Dendritic cell treated with granulocyte-macrophage colony-stimulating factor and Interleukin-4, amounts not matched to agents 40 ng/mL and 50 ng/mL, for 4 days (primary cell): ENCODE data around the gene SRBD1.

Source experiments
- H3K27ac Mint-ChIP-seq: one replicate; pipeline ENCODE4 v1.8.0; 2022; ENCODE audit warnings: mild to moderate bottlenecking, mixed read lengths
- H3K27me3 Mint-ChIP-seq: one replicate; pipeline ENCODE4 v1.8.0; 2022; ENCODE audit warnings: mild to moderate bottlenecking, mixed read lengths
- H3K36me3 Mint-ChIP-seq: one replicate; pipeline ENCODE4 v1.8.0; 2022; ENCODE audit warnings: low read depth, mixed read lengths
- H3K4me1 Mint-ChIP-seq: one replicate; pipeline ENCODE4 v1.8.0; 2022; ENCODE audit warnings: low read depth, mixed read lengths
- H3K4me3 Mint-ChIP-seq: one replicate; pipeline ENCODE4 v1.8.0; 2022; ENCODE audit warnings: mild to moderate bottlenecking, moderate library complexity, mixed read lengths
- H3K9me3 Mint-ChIP-seq: one replicate; pipeline ENCODE4 v1.8.0; 2022; ENCODE audit warnings: mixed read lengths
- intact Hi-C: fragments of 100-400 bp; cut with micrococcal nuclease; formaldehyde crosslinking; loops from one replicate; pipeline ENCODE4 v1.15.0; 2022

The SRBD1 gene

DNA sequence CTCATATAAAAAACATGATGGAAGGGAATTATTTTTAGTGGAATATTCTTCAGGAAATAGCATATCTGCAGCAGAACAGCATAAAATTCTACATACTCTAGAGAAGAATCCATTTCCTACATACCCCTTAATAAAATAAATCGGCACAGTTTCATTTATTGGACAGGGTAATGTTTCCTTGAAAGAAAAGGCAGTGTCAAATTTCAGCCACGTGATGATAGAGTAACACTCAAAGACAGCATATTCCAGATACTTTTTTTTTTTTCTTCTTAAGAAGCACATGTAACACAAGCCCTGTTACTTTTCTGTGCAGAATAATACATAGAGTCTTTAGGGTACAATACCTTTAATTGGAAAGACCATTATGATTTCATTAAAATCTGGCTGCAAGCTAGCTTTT lies 204.4 kb downstream of the SRBD1 start:
- H3K9me3 Mint-ChIP-seq = no peaks in the 10 kb centered on the region
- H3K36me3 Mint-ChIP-seq = peaks cover 16% of the 10 kb centered on the region
- no peak overlapping the region for H3K4me3 Mint-ChIP-seq
- intact Hi-C loops = no loop called here
- H3K4me1 Mint-ChIP-seq = no peaks in the 10 kb centered on the region
- H3K27me3 Mint-ChIP-seq = no peaks in the 10 kb centered on the region
- H3K27ac Mint-ChIP-seq = no peak overlapping the region

DNA sequence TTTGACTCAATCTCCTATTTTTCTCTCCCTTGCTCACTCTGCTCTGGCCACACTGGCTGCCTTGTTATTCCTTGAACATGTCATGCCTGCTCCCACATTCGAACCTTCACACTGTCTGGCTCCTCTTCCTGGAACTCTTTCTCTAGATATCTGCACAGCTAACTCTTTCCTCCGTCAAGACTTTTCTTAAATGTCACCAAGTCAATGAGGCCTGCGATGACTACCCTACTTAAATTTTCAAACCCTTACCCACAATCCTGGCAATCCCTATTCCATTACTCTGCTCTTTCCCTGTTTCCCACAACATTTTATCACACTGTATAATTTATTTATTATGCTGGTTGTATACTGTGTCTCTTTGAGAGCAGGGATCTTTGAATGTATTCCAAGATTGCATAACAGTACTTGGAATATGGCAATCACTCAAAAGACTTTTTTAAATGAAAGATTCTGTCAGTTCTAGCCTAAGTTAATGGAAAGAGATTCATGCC lies 206.2 kb downstream of the SRBD1 start:
- no peaks in the 10 kb centered on the region for H3K4me1 Mint-ChIP-seq
- intact Hi-C loops = no loop called here
- H3K4me3 Mint-ChIP-seq = no peak overlapping the region
- H3K9me3 Mint-ChIP-seq = no peaks in the 10 kb centered on the region
- H3K27ac Mint-ChIP-seq = no peak overlapping the region
- H3K36me3 Mint-ChIP-seq = no peaks in the 10 kb centered on the region
- H3K27me3 Mint-ChIP-seq = no peaks in the 10 kb centered on the region

DNA sequence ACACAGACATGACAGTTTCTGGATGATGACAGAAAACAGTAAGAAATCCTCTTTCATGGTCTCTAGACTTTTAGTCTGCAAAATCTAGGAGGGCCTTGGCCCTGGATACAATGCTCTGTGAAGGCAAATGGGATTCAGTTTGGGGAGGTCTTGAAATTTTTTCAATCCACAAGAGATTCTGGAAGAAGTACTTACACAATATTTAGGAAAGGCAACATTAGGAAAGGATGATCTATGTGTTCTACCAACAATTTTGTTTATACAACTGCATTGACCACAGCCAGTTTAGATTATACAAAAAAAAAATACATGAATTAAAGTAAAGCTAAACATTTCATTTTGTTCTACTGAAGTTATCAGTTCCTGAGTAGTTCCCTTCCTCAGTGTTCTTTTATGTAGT lies 208.0 kb downstream of the SRBD1 start:
- H3K27me3 Mint-ChIP-seq = no peaks in the 10 kb centered on the region
- no peaks in the 10 kb centered on the region for H3K36me3 Mint-ChIP-seq
- H3K9me3 Mint-ChIP-seq = no peaks in the 10 kb centered on the region
- H3K4me1 Mint-ChIP-seq = no peaks in the 10 kb centered on the region
- intact Hi-C loops = no loop called here
- H3K4me3 Mint-ChIP-seq = no peak overlapping the region
- no peak overlapping the region for H3K27ac Mint-ChIP-seq

DNA sequence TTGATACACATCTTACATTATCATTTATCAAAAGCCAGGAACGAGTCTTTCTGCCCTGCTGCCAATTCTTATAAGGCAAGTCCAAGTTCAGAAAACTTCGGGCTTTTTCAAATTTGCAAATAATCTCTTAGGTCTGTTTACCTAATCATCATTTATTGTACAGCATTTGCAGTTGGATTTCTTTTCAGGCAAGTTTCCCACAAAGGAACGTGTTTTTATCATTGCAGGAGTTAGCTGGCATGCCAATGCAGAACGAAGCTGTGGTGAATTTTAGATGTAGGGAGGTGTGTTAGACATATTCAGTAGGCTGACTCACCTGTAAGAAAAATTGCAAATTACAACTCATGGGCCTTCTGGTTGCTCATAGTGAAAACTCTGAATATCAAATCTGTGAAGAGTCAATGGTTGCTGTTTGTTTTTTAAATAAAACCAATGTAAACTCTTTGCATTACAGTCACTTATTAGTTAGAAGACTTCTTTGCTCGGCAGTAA lies 209.6 kb downstream of the SRBD1 start:
- intact Hi-C loops = no loop called here
- H3K27ac Mint-ChIP-seq = no peak overlapping the region
- no peak overlapping the region for H3K4me3 Mint-ChIP-seq
- H3K9me3 Mint-ChIP-seq = no peaks in the 10 kb centered on the region
- H3K27me3 Mint-ChIP-seq = no peaks in the 10 kb centered on the region
- H3K36me3 Mint-ChIP-seq = no peaks in the 10 kb centered on the region
- H3K4me1 Mint-ChIP-seq = no peaks in the 10 kb centered on the region

DNA sequence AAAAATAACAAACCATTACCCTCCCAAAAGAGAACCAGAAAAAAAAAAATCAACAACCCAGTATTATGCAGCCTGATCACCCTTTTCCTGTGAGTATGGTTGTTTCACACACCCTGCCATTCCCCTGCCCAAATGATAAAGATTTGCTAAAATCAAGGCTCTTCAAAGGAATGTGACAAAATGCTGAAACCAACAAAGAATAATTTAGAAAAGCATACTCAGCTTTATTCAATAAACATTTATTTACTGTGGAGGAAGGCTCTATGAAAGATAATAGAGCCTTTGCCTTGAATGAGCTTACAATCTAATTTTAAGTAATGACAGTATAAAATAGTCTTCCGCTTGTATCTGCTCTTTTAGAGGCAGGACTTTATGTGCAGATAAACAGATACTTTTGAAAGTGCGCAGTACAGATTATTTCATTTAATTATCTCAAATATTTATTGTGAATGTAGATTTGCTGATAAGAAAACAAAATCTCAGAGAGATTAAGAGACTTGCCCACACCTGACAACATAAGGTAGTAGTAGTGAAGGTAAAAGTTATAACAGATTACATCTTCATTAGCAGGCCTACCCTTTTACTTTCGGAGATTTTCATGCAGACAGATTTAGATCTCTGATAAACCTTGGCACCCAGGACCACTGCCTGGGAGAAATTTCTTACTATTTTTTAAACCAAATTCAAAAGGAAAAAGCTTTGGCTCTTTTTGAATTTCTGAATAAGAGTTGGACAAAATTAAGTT lies 211.9 kb downstream of the SRBD1 start:
- Mint-ChIP-seq H3K27me3 (no peaks in the 10 kb centered on the region), H3K4me3 (no peak overlapping the region), H3K4me1 (no peaks in the 10 kb centered on the region), H3K9me3 (no peaks in the 10 kb centered on the region), H3K36me3 (no peaks in the 10 kb centered on the region), H3K27ac (no peak overlapping the region)
- intact Hi-C loops = no loop called here

DNA sequence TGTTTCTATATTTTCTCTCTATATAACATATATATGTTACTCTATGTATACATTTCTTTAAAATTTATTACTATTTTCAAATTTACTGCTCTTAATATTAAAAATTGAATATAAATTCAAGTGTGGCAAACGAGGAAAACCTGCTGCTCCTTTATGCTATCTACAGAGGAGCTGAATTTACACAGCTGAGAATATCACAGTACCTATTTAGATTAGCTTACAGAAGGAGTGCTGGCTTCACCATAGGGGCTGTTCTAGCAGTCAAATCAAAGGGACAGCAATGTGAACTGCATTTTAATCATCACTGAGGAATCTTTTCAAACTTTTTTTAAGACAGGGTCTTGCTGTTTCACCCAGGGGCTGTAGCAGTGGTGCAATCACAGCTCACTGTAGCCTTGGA lies 213.8 kb downstream of the SRBD1 start:
- Mint-ChIP-seq H3K4me1 (no peaks in the 10 kb centered on the region), H3K27me3 (no peaks in the 10 kb centered on the region), H3K4me3 (no peak overlapping the region), H3K27ac (no peak overlapping the region), H3K36me3 (peaks cover 10% of the 10 kb centered on the region), H3K9me3 (no peaks in the 10 kb centered on the region)
- intact Hi-C loops = no loop called here

DNA sequence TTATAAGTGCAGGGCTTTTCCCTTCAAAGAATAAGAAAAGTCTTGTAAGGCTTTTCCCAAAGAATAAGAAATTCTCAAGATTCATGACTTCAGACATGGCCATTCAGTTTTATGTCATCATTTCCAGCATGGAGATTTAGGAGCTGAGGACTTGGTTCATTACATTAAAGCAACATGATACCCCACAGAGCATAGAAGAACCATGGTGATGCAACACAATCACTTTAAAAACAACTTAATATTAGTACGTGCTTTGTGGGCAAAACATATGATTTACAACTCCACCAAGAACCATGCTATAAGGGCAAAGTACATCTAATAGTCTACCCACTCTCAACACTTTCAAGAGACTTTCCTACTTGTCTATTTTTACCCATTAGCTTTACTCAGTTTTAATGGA lies 214.4 kb downstream of the SRBD1 start:
- intact Hi-C loops = no loop called here
- H3K27ac Mint-ChIP-seq = no peak overlapping the region
- no peaks in the 10 kb centered on the region for H3K9me3 Mint-ChIP-seq
- H3K4me3 Mint-ChIP-seq = no peak overlapping the region
- H3K36me3 Mint-ChIP-seq = peaks cover 12% of the 10 kb centered on the region
- no peaks in the 10 kb centered on the region for H3K4me1 Mint-ChIP-seq
- no peaks in the 10 kb centered on the region for H3K27me3 Mint-ChIP-seq

DNA sequence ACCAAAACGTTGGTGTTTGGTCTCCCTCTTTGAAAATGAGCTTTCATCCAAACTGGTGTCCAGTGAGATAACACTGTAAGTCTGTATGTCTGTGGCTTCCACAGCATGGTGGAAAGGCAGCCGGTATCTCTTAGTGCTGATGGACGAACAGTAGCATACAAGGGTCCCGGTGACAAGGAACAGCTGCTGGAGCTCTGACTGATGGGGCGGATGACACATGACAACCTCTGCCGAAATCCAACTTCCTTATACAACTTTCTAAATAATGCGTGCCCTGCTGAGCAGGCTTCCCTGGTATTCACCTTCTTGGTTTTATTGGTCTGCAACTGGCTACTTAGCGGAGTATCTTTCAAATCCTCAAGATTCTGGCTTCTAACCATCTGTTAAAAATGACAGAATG lies 216.2 kb downstream of the SRBD1 start:
- no peak overlapping the region for H3K4me3 Mint-ChIP-seq
- H3K36me3 Mint-ChIP-seq = peaks cover 21% of the 10 kb centered on the region
- no peak overlapping the region for H3K27ac Mint-ChIP-seq
- H3K27me3 Mint-ChIP-seq = no peaks in the 10 kb centered on the region
- H3K9me3 Mint-ChIP-seq = no peaks in the 10 kb centered on the region
- intact Hi-C loops = no loop called here
- H3K4me1 Mint-ChIP-seq = no peaks in the 10 kb centered on the region

DNA sequence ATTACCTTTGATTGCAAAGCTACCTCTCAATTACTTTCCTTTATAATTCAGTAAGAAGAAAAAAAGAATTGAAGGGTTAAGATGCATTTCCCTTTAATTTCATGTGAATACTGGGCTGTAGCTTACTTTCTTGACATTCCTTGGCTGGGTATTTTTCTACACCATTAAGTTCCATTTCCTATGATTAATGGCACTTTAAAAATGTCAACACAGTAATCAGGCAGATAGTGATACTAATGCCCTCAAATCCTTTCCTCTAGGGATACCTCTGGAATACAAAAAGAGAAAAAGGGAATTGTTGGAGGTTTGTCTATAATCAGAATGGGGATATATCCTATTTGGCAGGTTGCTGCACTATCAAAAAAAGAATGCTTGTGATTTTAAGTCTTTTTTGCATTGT lies 216.9 kb downstream of the SRBD1 start:
- Mint-ChIP-seq H3K4me3 (no peak overlapping the region), H3K27me3 (no peaks in the 10 kb centered on the region), H3K36me3 (peaks cover 23% of the 10 kb centered on the region), H3K4me1 (no peaks in the 10 kb centered on the region), H3K9me3 (no peaks in the 10 kb centered on the region), H3K27ac (no peak overlapping the region)
- intact Hi-C loops = no loop called here

DNA sequence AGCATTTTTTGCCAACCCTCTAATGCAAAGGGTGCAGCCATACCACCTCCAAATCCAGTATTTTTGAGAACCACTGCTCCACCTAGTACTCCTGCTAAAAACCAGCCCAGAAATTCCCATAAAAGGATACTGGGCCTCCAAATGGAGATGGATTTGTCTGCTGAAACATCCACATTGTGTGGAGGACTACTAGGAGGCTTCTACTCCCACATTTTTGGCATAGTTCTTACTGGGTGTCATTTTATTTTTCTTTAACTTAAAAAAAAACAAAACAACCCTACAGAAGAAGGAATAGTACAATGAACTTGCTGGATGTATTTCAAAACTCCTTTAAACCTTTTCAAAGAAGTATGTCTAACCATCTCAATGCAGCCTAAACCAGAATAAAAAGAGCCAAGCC lies 219.2 kb downstream of the SRBD1 start:
- Mint-ChIP-seq H3K4me1 (no peaks in the 10 kb centered on the region), H3K9me3 (no peaks in the 10 kb centered on the region), H3K4me3 (no peak overlapping the region), H3K27ac (no peak overlapping the region), H3K27me3 (no peaks in the 10 kb centered on the region), H3K36me3 (peaks cover 43% of the 10 kb centered on the region)
- intact Hi-C loops = no loop called here

DNA sequence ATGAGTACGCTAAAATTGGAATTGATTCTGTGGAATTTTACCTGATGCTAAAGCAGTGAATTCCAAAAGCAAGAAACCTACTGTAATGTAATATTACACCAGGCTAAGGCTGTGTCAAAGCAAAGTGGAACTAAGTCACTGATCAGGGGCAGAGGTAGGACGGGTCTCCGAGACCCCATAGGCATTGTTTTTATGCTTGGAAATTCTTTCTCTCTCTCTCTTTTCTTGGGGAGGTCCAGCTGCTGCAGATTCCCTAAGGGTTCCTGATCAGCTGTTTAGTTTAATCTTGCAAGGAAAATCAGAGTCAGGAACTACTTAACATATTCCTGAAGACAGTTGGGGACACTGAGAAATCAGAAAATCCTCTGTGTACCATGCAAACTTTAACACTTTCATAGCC lies 220.2 kb downstream of the SRBD1 start:
- no peak overlapping the region for H3K4me3 Mint-ChIP-seq
- H3K27me3 Mint-ChIP-seq = no peaks in the 10 kb centered on the region
- no peaks in the 10 kb centered on the region for H3K4me1 Mint-ChIP-seq
- H3K27ac Mint-ChIP-seq = no peak overlapping the region
- intact Hi-C loops = no loop called here
- peaks cover 43% of the 10 kb centered on the region for H3K36me3 Mint-ChIP-seq
- H3K9me3 Mint-ChIP-seq = no peaks in the 10 kb centered on the region

DNA sequence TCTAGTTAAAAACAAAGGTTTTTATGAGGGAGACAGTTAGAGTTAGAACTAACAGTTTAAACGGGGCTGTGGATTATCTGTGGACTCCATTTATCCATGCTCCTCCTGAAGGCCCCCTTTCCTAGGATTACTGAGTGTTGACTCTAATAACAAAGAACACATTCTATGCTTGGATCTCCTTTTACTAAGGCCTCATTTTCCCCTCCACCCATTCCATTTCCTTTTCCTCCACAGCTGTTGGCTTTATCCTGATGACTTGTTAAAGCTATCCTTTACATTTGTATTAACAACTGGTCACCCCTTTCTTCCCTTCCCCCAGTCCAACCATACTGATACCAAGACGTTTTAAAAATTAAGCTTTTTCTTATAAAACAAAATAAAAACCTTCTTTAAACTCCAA lies 220.6 kb downstream of the SRBD1 start:
- H3K27ac Mint-ChIP-seq = no peak overlapping the region
- H3K4me1 Mint-ChIP-seq = no peaks in the 10 kb centered on the region
- H3K9me3 Mint-ChIP-seq = no peaks in the 10 kb centered on the region
- no peaks in the 10 kb centered on the region for H3K27me3 Mint-ChIP-seq
- intact Hi-C loops = no loop called here
- peaks cover 43% of the 10 kb centered on the region for H3K36me3 Mint-ChIP-seq
- H3K4me3 Mint-ChIP-seq = no peak overlapping the region

DNA sequence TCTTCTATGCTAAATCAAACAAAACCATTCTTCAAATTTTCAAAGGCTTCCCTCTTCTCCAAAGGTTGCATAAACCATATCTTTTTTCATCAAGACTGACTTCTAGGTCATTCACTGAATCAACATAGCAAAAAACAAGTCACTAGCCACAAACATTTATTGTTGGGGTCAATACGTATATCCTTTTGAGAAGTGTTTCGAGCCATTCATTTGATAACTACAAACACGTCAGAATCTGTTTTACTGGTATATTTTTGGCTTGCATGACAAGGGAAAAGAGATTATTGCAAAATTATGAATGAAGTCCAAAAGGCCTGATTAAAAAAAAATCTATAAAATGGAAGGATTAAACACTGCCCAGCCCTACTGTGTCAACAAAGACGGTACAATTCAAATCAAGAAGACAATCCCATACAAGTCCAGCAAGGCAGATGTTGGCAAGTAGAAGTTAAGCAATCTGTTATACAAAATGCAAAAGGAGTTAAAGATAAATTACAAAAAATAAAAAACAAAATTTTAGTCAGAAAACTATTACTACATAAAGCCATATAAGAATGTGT lies 222.4 kb downstream of the SRBD1 start:
- Mint-ChIP-seq H3K27ac (no peak overlapping the region), H3K4me3 (no peak overlapping the region), H3K27me3 (no peaks in the 10 kb centered on the region), H3K36me3 (peaks cover 43% of the 10 kb centered on the region), H3K9me3 (no peaks in the 10 kb centered on the region), H3K4me1 (no peaks in the 10 kb centered on the region)
- intact Hi-C loops = no loop called here

DNA sequence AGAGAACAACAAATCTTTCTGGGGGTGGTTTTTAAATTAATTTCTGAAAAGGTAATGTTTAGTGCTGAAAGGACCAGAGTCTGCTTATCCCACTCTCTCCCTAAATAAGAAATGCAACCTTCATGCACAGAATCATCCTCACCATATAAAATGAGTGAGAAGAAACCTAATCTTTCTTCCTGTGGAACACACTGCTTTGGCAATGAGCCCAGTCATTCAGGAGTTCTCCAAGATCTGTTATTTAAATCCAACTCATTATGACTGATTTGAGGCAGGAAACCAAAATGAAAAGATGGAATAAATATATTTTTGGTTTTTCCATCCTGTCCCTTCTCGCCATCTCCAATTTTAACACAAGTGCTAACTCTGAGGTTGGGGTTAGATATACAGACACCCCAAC lies 228.3 kb downstream of the SRBD1 start:
- no peaks in the 10 kb centered on the region for H3K9me3 Mint-ChIP-seq
- H3K4me1 Mint-ChIP-seq = no peaks in the 10 kb centered on the region
- intact Hi-C loops = no loop called here
- H3K36me3 Mint-ChIP-seq = peaks cover 5% of the 10 kb centered on the region
- H3K27ac Mint-ChIP-seq = no peak overlapping the region
- no peak overlapping the region for H3K4me3 Mint-ChIP-seq
- no peaks in the 10 kb centered on the region for H3K27me3 Mint-ChIP-seq
